GM12891 (cell line): Measurements from ENCODE around the gene MTMR3.
"Not testable (repeated sequence)": the region's sequence is repeated elsewhere in the genome, so short reads cannot be mapped to it uniquely, and the experiment has no call there.

Source experiments
- DNase-seq: peaks from one replicate; pipeline ENCODE4 v3.0.0; 2011; ENCODE audit warnings: low spot score; ENCODE audit not compliant: insufficient read length
- FAIRE-seq: peaks from 2 replicates; lab custom pipeline; 2011; peaks lifted over from hg19 to GRCh38; lab: Jason Lieb, UNC
- PAX5 ChIP-seq: IDR thresholded peaks from 2 replicates; pipeline ENCODE4 v1.6.1; 2011; ENCODE audit warnings: low read length, moderate library complexity, mild to moderate bottlenecking; ENCODE audit not compliant: insufficient read depth, severe bottlenecking
- POLR2A ChIP-seq: IDR thresholded peaks from 2 replicates; pipeline ENCODE4 v1.6.1; 2011; ENCODE audit warnings: low read depth, low read length, control low read depth
- POLR2AphosphoS5 ChIP-seq: IDR thresholded peaks from 2 replicates; pipeline ENCODE4 v1.6.1; 2011; ENCODE audit warnings: low read depth, low read length, control low read depth
- POU2F2 ChIP-seq: IDR thresholded peaks from 2 replicates; pipeline ENCODE4 v1.6.1; 2011; ENCODE audit warnings: low read depth, mild to moderate bottlenecking, control low read depth, low read length, moderate library complexity
- SPI1 ChIP-seq: IDR thresholded peaks from 2 replicates; pipeline ENCODE4 v1.6.1; 2011; ENCODE audit warnings: low read depth, low read length, control low read depth
- TAF1 ChIP-seq: IDR thresholded peaks from 2 replicates; pipeline ENCODE4 v1.6.1; 2011; ENCODE audit warnings: low read depth, low read length, control low read depth

MTMR3 gene

GRCh38 chr22:30048681-30049080 lies 165.7 kb downstream of the MTMR3 start:
- TF ChIP-seq POLR2AphosphoS5 (no peak), SPI1 (no peak), PAX5 (no peak), POLR2A (no peak), POU2F2 (no peak), TAF1 (no peak)
- FAIRE-seq: no peak
- DNase-seq: no peak

- DNase-seq: no peak
- TF ChIP-seq POLR2A (no peak), POU2F2 (no peak), SPI1 (no peak)
- FAIRE-seq: no peak
Observed at GRCh38 chr22:30054067-30054763, 171.2 kb downstream of the MTMR3 start.

GRCh38 chr22:30054764-30055069 lies 171.7 kb downstream of the MTMR3 start:
- TF ChIP-seq PAX5 (no peak), POU2F2 (no peak), POLR2A (no peak), TAF1 (no peak)
- FAIRE-seq (no peak), DNase-seq (no peak)

GRCh38 chr22:30056015-30056414 lies 173.0 kb downstream of the MTMR3 start:
- no peak for FAIRE-seq
- DNase-seq: no peak
- TF ChIP-seq SPI1: no peak
- TF ChIP-seq POU2F2: no peak
- TF ChIP-seq POLR2A: no peak
- no peak for TF ChIP-seq TAF1
- no peak for TF ChIP-seq PAX5
- TF ChIP-seq POLR2AphosphoS5: no peak

GRCh38 chr22:30057375-30057774 lies 174.4 kb downstream of the MTMR3 start:
- FAIRE-seq (no peak), DNase-seq (no peak)
- TF ChIP-seq POU2F2: no peak

GRCh38 chr22:30059346-30060020 lies 176.5 kb downstream of the MTMR3 start:
- not testable (repeated sequence) for FAIRE-seq, DNase-seq

- not testable (repeated sequence) for DNase-seq, FAIRE-seq
Observed at GRCh38 chr22:30061094-30061493, 178.1 kb downstream of the MTMR3 start.

- DNase-seq: no peak
- TF ChIP-seq TAF1 (no peak), POLR2AphosphoS5 (no peak), POU2F2 (no peak), SPI1 (no peak), PAX5 (no peak), POLR2A (no peak)
- no peak for FAIRE-seq
Observed at GRCh38 chr22:30062259-30062658, 179.3 kb downstream of the MTMR3 start.

- TF ChIP-seq POLR2AphosphoS5 (no peak), PAX5 (no peak), POLR2A (no peak), SPI1 (no peak), POU2F2 (no peak), TAF1 (no peak)
- no peak for FAIRE-seq
- no peak for DNase-seq
Observed at GRCh38 chr22:30062950-30063349, 180.0 kb downstream of the MTMR3 start.

- TF ChIP-seq SPI1 (no peak), PAX5 (no peak), POLR2A (no peak), POLR2AphosphoS5 (no peak), TAF1 (no peak), POU2F2 (no peak)
- no peak for FAIRE-seq
Observed at GRCh38 chr22:30064172-30064571, 181.2 kb downstream of the MTMR3 start.

More at GRCh38 chr22:30064172-30064571, 181.2 kb downstream of the MTMR3 start:
- DNase-seq: no peak
